Endothelial cell of umbilical vein (primary cell): ENCODE measurements around the gene RAD23B. TPM values are rescaled to one million over a fixed set of nuclear protein-coding genes. Genes with fewer than 3 reads are reported as not detected.

Experiments used
- BruUV-seq: library from RNA; stranded (reverse); fragments of 400-500 nt; replicated peaks from 2 replicates; lab custom pipeline; 2021; lab: Mats Ljungman, UMichigan
- CTCF ChIA-PET: fragments of 300-600, 350-600 bp; sonication (Branson Sonifier 250); formaldehyde crosslinking; loops from one replicate; lab custom pipeline; 2021; ENCODE audit warnings: antibody characterized with exemption, inconsistent platforms; lab: Charles Lee
- POLR2A ChIA-PET: fragments of 300-600, 350-600 bp; sonication (Branson Sonifier 250); formaldehyde crosslinking; loops from one replicate; lab custom pipeline; 2021; ENCODE audit warnings: antibody characterized with exemption, inconsistent platforms; lab: Charles Lee
- DNase-seq: peaks from one replicate; pipeline ENCODE4 v3.0.0-alpha.2; 2011; ENCODE audit warnings: low read depth, low spot score
- FAIRE-seq: peaks from 2 replicates; lab custom pipeline; 2011; peaks lifted over from hg19 to GRCh38; lab: Jason Lieb, UNC
- H2AFZ ChIP-seq: 2 replicates; pipeline ENCODE4 v1.6.0; 2012; ENCODE audit warnings: low read depth, low read length, control low read depth, inconsistent platforms
- H3K27ac ChIP-seq: 2 replicates; pipeline ENCODE4 v1.5.1; 2011; ENCODE audit warnings: low read depth, mild to moderate bottlenecking, control low read depth, low read length, moderate library complexity; ENCODE audit not compliant: insufficient read depth
- H3K27me3 ChIP-seq, 2 experiments: 2 replicates each; pipeline versions ENCODE4 v1.6.0 to v1.6.1; 2011; ENCODE audit warnings: low read length in 2 of 2, mixed read lengths in 1 of 2; ENCODE audit not compliant: control insufficient read depth in 2 of 2, insufficient read depth in 2 of 2
- H3K36me3 ChIP-seq, 2 experiments: 2 replicates in 1 of 2; 3 replicates in 1 of 2; pipeline ENCODE4 v1.5.1; 2011; ENCODE audit warnings: low read length in 2 of 2, mild to moderate bottlenecking in 1 of 2, moderate library complexity in 1 of 2; ENCODE audit not compliant: control insufficient read depth in 2 of 2, insufficient read depth in 2 of 2; ENCODE audit errors: extremely low read depth in 1 of 2
- H3K4me1 ChIP-seq: 3 replicates; pipeline ENCODE4 v1.5.1; 2011; ENCODE audit warnings: mild to moderate bottlenecking, low read length; ENCODE audit not compliant: control insufficient read depth, insufficient read depth; ENCODE audit errors: extremely low read depth
- H3K4me2 ChIP-seq: 2 replicates; pipeline ENCODE4 v1.6.1; 2011; ENCODE audit warnings: low read length, control low read depth, mixed read lengths; ENCODE audit not compliant: insufficient read depth
- H3K4me3 ChIP-seq, 3 experiments: fragments of 200-600 bp in 1 of 3; sonication (generic), shearing (Covaris generic) in 1 of 3; replicated peaks in 1 of 3; 2 replicates each; pipeline ENCODE4 v1.5.1; 2011 to 2016; ENCODE audit warnings: control low read depth in 3 of 3, low read length in 3 of 3, mild to moderate bottlenecking in 2 of 3, inconsistent platforms in 1 of 3, low read depth in 1 of 3, moderate library complexity in 1 of 3; ENCODE audit not compliant: insufficient read depth in 1 of 3
- H3K79me2 ChIP-seq: 2 replicates; pipeline ENCODE4 v1.6.0; 2012; ENCODE audit warnings: low read length, inconsistent platforms; ENCODE audit not compliant: control insufficient read depth, insufficient read depth
- H3K9ac ChIP-seq: replicated peaks from 2 replicates; pipeline ENCODE3; 2011; ENCODE audit warnings: low read length, control low read depth; ENCODE audit not compliant: insufficient read depth; ENCODE audit errors: extremely low read depth
- H3K9me1 ChIP-seq: replicated peaks from 3 replicates; pipeline ENCODE4 v1.6.0; 2011; ENCODE audit warnings: mild to moderate bottlenecking, low read length; ENCODE audit not compliant: control insufficient read depth, insufficient read depth; ENCODE audit errors: extremely low read depth
- H3K9me3 ChIP-seq: replicated peaks from 2 replicates; pipeline ENCODE4 v1.5.1; 2012; ENCODE audit warnings: low read length, inconsistent platforms; ENCODE audit not compliant: control insufficient read depth, insufficient read depth
- H4K20me1 ChIP-seq: replicated peaks from 2 replicates; pipeline ENCODE3; 2011; ENCODE audit warnings: mild to moderate bottlenecking, low read length; ENCODE audit not compliant: control insufficient read depth, insufficient read depth; ENCODE audit errors: extremely low read depth
- CTCF ChIP-seq, 2 donors: IDR thresholded peaks; 1 replicate in 1 of 2; 2 replicates in 1 of 2; pipeline ENCODE4 v1.5.1; 2011; ENCODE audit warnings: low read length in 2 of 2, mild to moderate bottlenecking in 2 of 2, moderate library complexity in 2 of 2, control low read depth in 1 of 2, inconsistent platforms in 1 of 2, low read depth in 1 of 2; ENCODE audit not compliant: insufficient read depth in 1 of 2; ENCODE audit errors: extremely low read depth in 1 of 2
- EZH2 ChIP-seq: IDR thresholded peaks from 2 replicates; pipeline ENCODE4 v1.6.1; 2012; ENCODE audit warnings: borderline replicate concordance, low read depth, mild to moderate bottlenecking, moderate library complexity, low read length, inconsistent platforms; ENCODE audit not compliant: severe bottlenecking
- FOS ChIP-seq: IDR thresholded peaks from 2 replicates; pipeline ENCODE4 v1.6.1; 2011; ENCODE audit warnings: mild to moderate bottlenecking, low read length, moderate library complexity, borderline replicate concordance; ENCODE audit not compliant: insufficient read depth
- GATA2 ChIP-seq: IDR thresholded peaks from 2 replicates; pipeline ENCODE4 v1.7.0; 2011; ENCODE audit warnings: low read depth, mild to moderate bottlenecking, moderate library complexity, mixed read lengths, low read length; ENCODE audit not compliant: insufficient read length, insufficient read depth
- JUN ChIP-seq: IDR thresholded peaks from 2 replicates; pipeline ENCODE4 v1.6.1; 2011; ENCODE audit warnings: borderline replicate concordance, low read depth; ENCODE audit not compliant: insufficient read length, insufficient read depth
- MAX ChIP-seq: IDR thresholded peaks from 2 replicates; pipeline ENCODE4 v1.6.1; 2011; ENCODE audit not compliant: insufficient read depth, insufficient read length
- MYC ChIP-seq: IDR thresholded peaks from one replicate; pipeline ENCODE4 v1.6.1; 2011; ENCODE audit warnings: mild to moderate bottlenecking, low read depth, low read length
- POLR2A ChIP-seq: IDR thresholded peaks from 2 replicates; pipeline ENCODE4 v1.6.1; 2012; ENCODE audit warnings: low read depth, mild to moderate bottlenecking, control low read depth, low read length
- POLR2AphosphoS5 ChIP-seq: IDR thresholded peaks from 2 replicates; pipeline ENCODE4 v1.6.1; 2012; ENCODE audit warnings: low read depth, mild to moderate bottlenecking, control low read depth, low read length, moderate library complexity; ENCODE audit not compliant: insufficient read depth
- dilution Hi-C: fragments of 300-500 bp; cut with MboI; formaldehyde crosslinking; loops from one replicate; pipeline ENCODE4 v1.15.0; 2019; ENCODE audit warnings: low sequenced_read_pairs; ENCODE audit not compliant: extremely low pct_ligation_motif_present
- intact Hi-C: fragments of 100-400 bp; cut with micrococcal nuclease; formaldehyde crosslinking; loops from one replicate; pipeline ENCODE4 v1.10.0; 2022
- polyA plus RNA-seq, 4 experiments: library from polyadenylated mRNA; depleted of rRNA in 3 of 4; stranded (reverse) in 3 of 4; unstranded in 1 of 4; fragments of >200 nt; gene quantifications; 2 replicates each; pipeline versions ENCODE4 v1.2.1 to v1.2.3, GENCODE V29; 2011 to 2012; ENCODE audit warnings: missing spikeins in 1 of 4
- total RNA-seq: library from RNA; stranded (reverse); gene quantifications from 2 replicates; pipeline ENCODE4 v1.2.3, GENCODE V29; 2021

The RAD23B gene
- total and polyA plus RNA-seq, 2 donors (not counting 3 experiments of a cell fraction or from before 2014, with no cell fraction given): 63.8 to 100 TPM

GRCh38 chr9:107323836-107324585 lies 40.9 kb downstream of the RAD23B start:
- Histone ChIP-seq H3K27me3 (no peaks in the 10 kb centered on the region), H3K27ac (no peak overlapping the region), H3K79me2 (peaks cover 54% of the 10 kb centered on the region), H3K36me3 (peaks cover 0 to 13% of the 10 kb centered on the region in 2 experiments), H3K9me3 (no peaks in the 10 kb centered on the region), H3K4me3 (no peak overlapping the region), H3K9ac (no peak overlapping the region), H4K20me1 (peaks cover 3% of the 10 kb centered on the region), H3K9me1 (no peaks in the 10 kb centered on the region), H3K4me2 (no peak overlapping the region), H3K4me1 (no peaks in the 10 kb centered on the region), H2AFZ (no peak overlapping the region)
- POLR2A ChIA-PET: no interaction called here
- intact Hi-C loops: no loop called here
- no TSS peak for BruUV-seq
- FAIRE-seq (no peak), DNase-seq (no peak)
- TF ChIP-seq FOS: no peak
- no peak for TF ChIP-seq POLR2A
- TF ChIP-seq EZH2: no peak
- TF ChIP-seq MAX: no peak
- TF ChIP-seq GATA2: no peak
- no peak for TF ChIP-seq CTCF (IDR thresholded peaks at IDR 0.05; ENCODE audit: extremely low read depth in 1 of 2, insufficient read depth in 1 of 2, low read depth in 1 of 2, low read length in 2 of 2)
- TF ChIP-seq JUN: no peak
- TF ChIP-seq POLR2AphosphoS5: no peak
- TF ChIP-seq MYC: no peak
- CTCF ChIA-PET: no interaction called here
- dilution Hi-C loops: no loop called here
